ENCODE measurements around the gene EHMT1. TPM values are rescaled to one million over a fixed set of nuclear protein-coding genes. Genes with fewer than 3 reads are reported as not detected.
A peak's percentile ranks its signal among the peaks of the same experiment; 100 is the strongest.

The EHMT1 gene
- total and polyA plus RNA-seq, 2 donors (not counting 1 experiment from before 2014, with no cell fraction given): 101 to 394 TPM

GRCh38 chr9:137619240-137620047, 639 bp downstream of the EHMT1 start:
- H3K4me1 ChIP-seq (ENCODE audit: control insufficient read depth in 2 of 2, insufficient read depth in 2 of 2, low read length in 2 of 2): peaks cover 25 to 37% of the 10 kb centered on the region in 2 donors
- H2AFZ ChIP-seq (ENCODE audit: insufficient read depth, low read depth, low read length, poor library complexity, severe bottlenecking): peak overlapping the region; percentile 73
- Mint-ChIP-seq H3K4me3 (peak overlapping the region; percentile 83), H3K27me3 (no peaks in the 10 kb centered on the region), H3K9me3 (ENCODE audit: insufficient read depth) (no peaks in the 10 kb centered on the region), H3K4me1 (peaks cover 43% of the 10 kb centered on the region), H3K27ac (peak overlapping the region; percentile 78)
- peak overlapping the region; percentile 53 to 78 (median 76) for H3K4me3 ChIP-seq (ENCODE audit: control extremely low read depth in 1 of 5, extremely low read depth in 1 of 5, insufficient read depth in 1 of 5, low read depth in 2 of 5, low read length in 4 of 5)
- intact Hi-C loops (cut with micrococcal nuclease): loop anchor here (2.0 kb wide), 1 partner anchor 75 kb away; no protein-coding TSS in a partner anchor
- TF ChIP-seq EZH2 (IDR thresholded peaks at IDR 0.05; ENCODE audit: borderline replicate concordance, insufficient read depth, low read depth, low read length, poor library complexity, severe bottlenecking): no peak
- no peak for TF ChIP-seq CTCF (IDR thresholded peaks at IDR 0.05)
- H3K79me2 ChIP-seq (ENCODE audit: control insufficient read depth, insufficient read depth, low read length): peaks cover 79% of the 10 kb centered on the region
- CTCF ChIA-PET: interaction anchor here (0.9 to 1.7 kb wide), 7 partner anchors 9 to 75 kb away, joined by 3 to 5 read pairs (median 3); partner anchors contain the start of genes DPH7 and MRPL41
- peak overlapping the region; percentile 74 for H3K9ac ChIP-seq (ENCODE audit: low read length)
- ATAC-seq (ENCODE audit: low read depth) (peak; percentile 20), DNase-seq (peak; percentile 72)
- no peaks in the 10 kb centered on the region for H3K9me3 ChIP-seq (ENCODE audit: control extremely low read depth in 1 of 3, control insufficient read depth in 2 of 3, insufficient read depth in 1 of 3, low read length in 2 of 3)
- peak overlapping the region; percentile 88 for H3K4me2 ChIP-seq (replicated peaks; ENCODE audit: low read depth, low read length, poor library complexity, severe bottlenecking)
- 1% methylated on average over 57 of the region's 58 CpGs for WGBS (ENCODE audit: insufficient coverage)
- POLR2A ChIA-PET: interaction anchor here (0.5 to 2.1 kb wide), 7 partner anchors 9 to 104 kb away, joined by 3 to 10 read pairs (median 5); partner anchors contain the start of genes ARRDC1 and ZMYND19
- H3K36me3 ChIP-seq (replicated peaks in 1 of 2; ENCODE audit: control extremely low read depth in 1 of 2, control insufficient read depth in 1 of 2, extremely low read depth in 1 of 2, insufficient read depth in 2 of 2, low read length in 1 of 2): peaks cover 3 to 13% of the 10 kb centered on the region in 2 experiments
- peak overlapping the region; percentile 68 to 69 for H3K27ac ChIP-seq (ENCODE audit: low read length in 2 of 2)
- H4K20me1 ChIP-seq (ENCODE audit: control insufficient read depth, insufficient read depth, low read length, poor library complexity, severe bottlenecking): peaks cover 62% of the 10 kb centered on the region
- H3K27me3 ChIP-seq (replicated peaks in 1 of 4; ENCODE audit: control extremely low read depth in 1 of 4, control insufficient read depth in 3 of 4, insufficient read depth in 4 of 4, low read length in 3 of 4): no peaks in the 10 kb centered on the region

- ATAC-seq (ENCODE audit: low read depth): no peak
- Histone ChIP-seq H3K4me3 (ENCODE audit: control extremely low read depth in 1 of 5, extremely low read depth in 1 of 5, insufficient read depth in 1 of 5, low read depth in 2 of 5, low read length in 4 of 5) (peak overlapping the region; percentile 53 to 78 (median 76)), H4K20me1 (ENCODE audit: control insufficient read depth, insufficient read depth, low read length, poor library complexity, severe bottlenecking) (peaks cover 59% of the 10 kb centered on the region), H3K36me3 (replicated peaks in 1 of 2; ENCODE audit: control extremely low read depth in 1 of 2, control insufficient read depth in 1 of 2, extremely low read depth in 1 of 2, insufficient read depth in 2 of 2, low read length in 1 of 2) (peaks cover 3 to 7% of the 10 kb centered on the region in 2 experiments), H3K27ac (ENCODE audit: low read length in 2 of 2) (peak overlapping the region in 1 of 2 donors; percentile 69), H3K9ac (ENCODE audit: low read length) (peak overlapping the region; percentile 74), H3K27me3 (replicated peaks in 1 of 4; ENCODE audit: control extremely low read depth in 1 of 4, control insufficient read depth in 3 of 4, insufficient read depth in 4 of 4, low read length in 3 of 4) (no peaks in the 10 kb centered on the region), H2AFZ (ENCODE audit: insufficient read depth, low read depth, low read length, poor library complexity, severe bottlenecking) (peak overlapping the region; percentile 73), H3K4me2 (replicated peaks; ENCODE audit: low read depth, low read length, poor library complexity, severe bottlenecking) (peak overlapping the region; percentile 88), H3K79me2 (ENCODE audit: control insufficient read depth, insufficient read depth, low read length) (peaks cover 83% of the 10 kb centered on the region), H3K9me3 (ENCODE audit: control extremely low read depth in 1 of 3, control insufficient read depth in 2 of 3, insufficient read depth in 1 of 3, low read length in 2 of 3) (no peaks in the 10 kb centered on the region), H3K4me1 (ENCODE audit: control insufficient read depth in 2 of 2, insufficient read depth in 2 of 2, low read length in 2 of 2) (peaks cover 28 to 40% of the 10 kb centered on the region in 2 donors)
- peaks cover 43% of the 10 kb centered on the region for H3K4me1 Mint-ChIP-seq
- CTCF ChIA-PET: interaction anchor here (1.7 kb wide), 1 partner anchor 41 kb away, joined by 5 read pairs; the partner anchor contains the start of gene DPH7
- no CpG with 5 or more reads among the region's 4 CpGs for WGBS (ENCODE audit: insufficient coverage)
- no peaks in the 10 kb centered on the region for H3K27me3 Mint-ChIP-seq
- H3K4me3 Mint-ChIP-seq: peak overlapping the region; percentile 83
- POLR2A ChIA-PET: interaction anchor here (2.1 kb wide), 1 partner anchor 8 kb away, joined by 10 read pairs; no protein-coding TSS in a partner anchor
- no peak for DNase-seq
- TF ChIP-seq EZH2 (IDR thresholded peaks at IDR 0.05; ENCODE audit: borderline replicate concordance, insufficient read depth, low read depth, low read length, poor library complexity, severe bottlenecking) (no peak), CTCF (IDR thresholded peaks at IDR 0.05) (no peak)
- intact Hi-C loops (cut with micrococcal nuclease): no loop called here
- no peaks in the 10 kb centered on the region for H3K9me3 Mint-ChIP-seq (ENCODE audit: insufficient read depth)
- peak overlapping the region; percentile 78 for H3K27ac Mint-ChIP-seq
Measured at GRCh38 chr9:137620048-137620405, 1.2 kb downstream of the EHMT1 start.
